ENCODE data around the gene FOXC2.

GRCh38 chr16:86577314-86577971, 10.8 kb downstream of the FOXC2 start:
- TF ChIP-seq EP300 (IDR thresholded peaks at IDR 0.05): no peak
- TF ChIP-seq CTCF (IDR thresholded peaks at IDR 0.05): no peak
- TF ChIP-seq POLR2AphosphoS5 (IDR thresholded peaks at IDR 0.05): no peak
- no peak for TF ChIP-seq POLR2A (IDR thresholded peaks at IDR 0.05)

All from sigmoid colon (tissue), 4 donors.